ENCODE data around the gene RUFY3.

Gene RUFY3

GRCh38 chr4:70760662-70761061 is 38.9 kb downstream of the RUFY3 start:
- H3K27me3 ChIP-seq (ENCODE audit: insufficient read depth, poor library complexity, severe bottlenecking) = no peaks in the 10 kb centered on the region
- TF ChIP-seq REST (IDR thresholded peaks at IDR 0.05; ENCODE audit: insufficient replicate concordance, low read depth) (no peak), GABPA (IDR thresholded peaks at IDR 0.05; ENCODE audit: low read depth) (no peak)
- no peak overlapping the region for H3K4me3 ChIP-seq (replicated peaks; ENCODE audit: insufficient read depth, low read length)
- H3K27ac ChIP-seq (replicated peaks) = no peak overlapping the region
- no peak for DNase-seq (ENCODE audit: low read depth in 1 of 2, low spot score in 1 of 2)

- no peak for DNase-seq (ENCODE audit: low read depth in 1 of 2, low spot score in 1 of 2)
- H3K4me3 ChIP-seq (replicated peaks; ENCODE audit: insufficient read depth, low read length) = no peak overlapping the region
- TF ChIP-seq SPI1 (IDR thresholded peaks at IDR 0.05; ENCODE audit: borderline replicate concordance, low read depth) (no peak), POLR2AphosphoS5 (IDR thresholded peaks at IDR 0.05; ENCODE audit: low read depth) (no peak), CTCF (IDR thresholded peaks at IDR 0.05; ENCODE audit: insufficient read depth, low read length) (no peak), GABPA (IDR thresholded peaks at IDR 0.05; ENCODE audit: low read depth) (no peak), REST (IDR thresholded peaks at IDR 0.05; ENCODE audit: insufficient replicate concordance, low read depth) (no peak)
These were observed 39.6 kb downstream of the RUFY3 start for GRCh38 chr4:70761276-70761816.

GRCh38 chr4:70765368-70765767 is 43.6 kb downstream of the RUFY3 start:
- no peak for DNase-seq (ENCODE audit: low read depth in 1 of 2, low spot score in 1 of 2)
- no peak overlapping the region for H3K4me3 ChIP-seq (replicated peaks; ENCODE audit: insufficient read depth, low read length)
- TF ChIP-seq POLR2AphosphoS5 (IDR thresholded peaks at IDR 0.05; ENCODE audit: low read depth) = no peak
- no peak for TF ChIP-seq SPI1 (IDR thresholded peaks at IDR 0.05; ENCODE audit: borderline replicate concordance, low read depth)
- TF ChIP-seq GABPA (IDR thresholded peaks at IDR 0.05; ENCODE audit: low read depth) = no peak
- TF ChIP-seq REST (IDR thresholded peaks at IDR 0.05; ENCODE audit: insufficient replicate concordance, low read depth) = no peak
- TF ChIP-seq CTCF (IDR thresholded peaks at IDR 0.05; ENCODE audit: insufficient read depth, low read length) = no peak
- no peak overlapping the region for H3K27ac ChIP-seq (replicated peaks)
- no peaks in the 10 kb centered on the region for H3K27me3 ChIP-seq (ENCODE audit: insufficient read depth, poor library complexity, severe bottlenecking)

More at GRCh38 chr4:70761276-70761816, 39.6 kb downstream of the RUFY3 start:
- no peaks in the 10 kb centered on the region for H3K27me3 ChIP-seq (ENCODE audit: insufficient read depth, poor library complexity, severe bottlenecking)
- H3K27ac ChIP-seq (replicated peaks) = no peak overlapping the region
